ENCODE data around the gene CENPB. TPM values are rescaled to one million over a fixed set of nuclear protein-coding genes. Genes with fewer than 3 reads are reported as not detected.

The CENPB gene
- polyA plus RNA-seq, 1 experiment, result 29.7 TPM

DNA sequence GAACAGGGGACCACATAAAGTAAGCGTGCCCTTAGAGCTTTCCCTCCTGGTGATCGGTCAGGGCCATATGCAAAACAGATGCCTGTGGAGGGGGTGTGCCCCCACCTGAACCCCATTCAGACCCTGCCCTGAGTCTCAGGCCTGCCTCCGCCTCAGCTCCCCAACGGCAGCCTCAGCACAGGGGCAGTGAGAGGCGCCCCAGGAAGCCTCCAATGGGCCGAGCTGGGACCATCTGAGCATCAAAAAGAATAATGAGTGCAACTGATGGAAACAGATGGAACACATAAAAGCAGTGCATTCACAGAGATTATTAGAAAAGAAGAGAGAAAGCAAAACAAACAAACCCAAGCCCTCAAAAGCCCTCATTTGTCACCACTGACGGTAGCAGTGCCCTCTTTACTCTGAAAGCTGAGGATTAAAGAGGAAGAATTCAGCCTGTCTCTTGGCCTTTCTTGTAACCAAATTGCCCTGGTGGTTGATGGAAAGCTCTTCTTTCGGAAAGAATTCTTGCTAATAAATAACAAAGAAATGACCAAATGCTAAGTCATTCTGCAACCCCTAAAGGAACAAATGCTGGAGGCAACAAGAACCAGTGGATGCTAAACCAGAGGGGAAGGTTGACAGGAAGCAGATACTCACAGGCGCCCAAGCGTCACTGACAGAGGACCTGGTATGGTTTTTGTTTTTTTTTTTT, 25.7 kb downstream of the CENPB start:
- H3K9me3 ChIP-seq (ENCODE audit: control insufficient read depth, insufficient read depth, low read length), result no peaks in the 10 kb centered on the region
- CTCF ChIA-PET, result interaction anchor here (0.8 to 1.0 kb wide), 3 partner anchors 11 to 58 kb away, joined by 3 to 5 read pairs (median 4); no protein-coding TSS in a partner anchor
- TF ChIP-seq, protein P1, sequence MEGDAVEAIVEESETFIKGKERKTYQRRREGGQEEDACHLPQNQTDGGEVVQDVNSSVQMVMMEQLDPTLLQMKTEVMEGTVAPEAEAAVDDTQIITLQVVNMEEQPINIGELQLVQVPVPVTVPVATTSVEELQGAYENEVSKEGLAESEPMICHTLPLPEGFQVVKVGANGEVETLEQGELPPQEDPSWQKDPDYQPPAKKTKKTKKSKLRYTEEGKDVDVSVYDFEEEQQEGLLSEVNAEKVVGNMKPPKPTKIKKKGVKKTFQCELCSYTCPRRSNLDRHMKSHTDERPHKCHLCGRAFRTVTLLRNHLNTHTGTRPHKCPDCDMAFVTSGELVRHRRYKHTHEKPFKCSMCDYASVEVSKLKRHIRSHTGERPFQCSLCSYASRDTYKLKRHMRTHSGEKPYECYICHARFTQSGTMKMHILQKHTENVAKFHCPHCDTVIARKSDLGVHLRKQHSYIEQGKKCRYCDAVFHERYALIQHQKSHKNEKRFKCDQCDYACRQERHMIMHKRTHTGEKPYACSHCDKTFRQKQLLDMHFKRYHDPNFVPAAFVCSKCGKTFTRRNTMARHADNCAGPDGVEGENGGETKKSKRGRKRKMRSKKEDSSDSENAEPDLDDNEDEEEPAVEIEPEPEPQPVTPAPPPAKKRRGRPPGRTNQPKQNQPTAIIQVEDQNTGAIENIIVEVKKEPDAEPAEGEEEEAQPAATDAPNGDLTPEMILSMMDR (IDR thresholded peaks at IDR 0.05; ENCODE audit: low read depth, low read length), result no peak
- POLR2A ChIA-PET, result interaction anchor here (0.9 kb wide), 1 partner anchor 8 kb away, joined by 4 read pairs; no protein-coding TSS in a partner anchor
- H3K4me3 ChIP-seq (ENCODE audit: low read depth, low read length), result no peak overlapping the region
- H3K27ac ChIP-seq (ENCODE audit: low read depth, low read length), result no peak overlapping the region
- DNase-seq (ENCODE audit: low read depth, low spot score), result no peak
- H3K27me3 ChIP-seq (ENCODE audit: control insufficient read depth, insufficient read depth, low read length), result no peaks in the 10 kb centered on the region

DNA sequence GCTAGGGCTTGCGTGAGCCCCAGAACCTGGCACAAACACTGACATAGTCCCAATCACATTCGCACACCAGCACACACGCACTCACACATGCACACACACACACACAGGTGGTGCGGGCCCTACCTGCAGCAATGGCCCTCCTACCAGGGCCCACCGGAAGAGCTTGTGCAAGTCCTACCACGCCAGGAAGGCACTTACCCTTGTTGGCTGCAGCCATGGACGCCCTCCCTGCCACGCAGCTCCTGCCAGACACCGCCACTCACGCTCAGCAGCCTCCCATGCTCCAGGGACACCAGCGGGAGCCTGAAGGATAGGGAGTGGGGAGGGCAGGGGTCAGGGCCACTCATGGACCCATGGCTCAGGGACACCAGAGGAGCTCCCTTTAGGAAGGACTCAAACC, 26.7 kb downstream of the CENPB start:
- ChIA-PET CTCF (interaction anchor here (0.8 to 1.0 kb wide), 2 partner anchors 49 to 58 kb away, joined by 3 to 5 read pairs; no protein-coding TSS in a partner anchor), POLR2A (interaction anchor here (0.9 kb wide), 1 partner anchor 9 kb away, joined by 4 read pairs; no protein-coding TSS in a partner anchor)
- no peaks in the 10 kb centered on the region for H3K27me3 ChIP-seq (ENCODE audit: control insufficient read depth, insufficient read depth, low read length)
- TF ChIP-seq, protein P1 (IDR thresholded peaks at IDR 0.05; ENCODE audit: low read depth, low read length), result no peak
- no peak overlapping the region for H3K4me3 ChIP-seq (ENCODE audit: low read depth, low read length)
- H3K9me3 ChIP-seq (ENCODE audit: control insufficient read depth, insufficient read depth, low read length), result no peaks in the 10 kb centered on the region
- no peak overlapping the region for H3K27ac ChIP-seq (ENCODE audit: low read depth, low read length)
- DNase-seq (ENCODE audit: low read depth, low spot score), result no peak

DNA sequence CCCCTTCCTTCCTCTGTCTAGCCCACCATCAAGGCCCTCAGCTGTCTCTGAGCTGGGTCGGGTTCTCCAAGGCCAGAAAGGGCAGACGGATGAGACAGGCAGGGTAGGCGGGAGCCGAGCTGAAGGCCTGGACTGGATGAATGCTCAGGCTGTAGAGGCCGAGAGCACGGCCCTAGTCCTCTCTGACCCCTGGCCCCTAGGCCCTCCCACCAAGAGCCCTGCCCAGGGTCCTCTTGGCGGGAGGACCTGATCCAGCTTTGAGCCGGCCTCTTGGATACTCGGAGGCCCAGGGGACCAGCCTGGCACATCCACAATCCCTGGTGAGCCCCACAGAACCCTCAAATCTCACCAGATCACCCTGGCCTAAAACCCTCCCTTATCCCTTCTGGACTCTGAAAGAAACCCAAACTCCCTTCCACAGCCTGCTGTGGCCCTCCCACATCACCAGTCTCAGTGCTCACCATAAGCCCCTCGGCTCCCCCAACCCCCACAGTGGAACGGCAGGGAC, 27.2 kb downstream of the CENPB start:
- Histone ChIP-seq H3K27me3 (ENCODE audit: control insufficient read depth, insufficient read depth, low read length) (no peaks in the 10 kb centered on the region), H3K27ac (ENCODE audit: low read depth, low read length) (no peak overlapping the region), H3K4me3 (ENCODE audit: low read depth, low read length) (no peak overlapping the region), H3K9me3 (ENCODE audit: control insufficient read depth, insufficient read depth, low read length) (no peaks in the 10 kb centered on the region)
- TF ChIP-seq, protein P1 (IDR thresholded peaks at IDR 0.05; ENCODE audit: low read depth, low read length), result no peak
- POLR2A ChIA-PET, result no interaction called here
- DNase-seq (ENCODE audit: low read depth, low spot score), result no peak
- CTCF ChIA-PET, result no interaction called here

DNA sequence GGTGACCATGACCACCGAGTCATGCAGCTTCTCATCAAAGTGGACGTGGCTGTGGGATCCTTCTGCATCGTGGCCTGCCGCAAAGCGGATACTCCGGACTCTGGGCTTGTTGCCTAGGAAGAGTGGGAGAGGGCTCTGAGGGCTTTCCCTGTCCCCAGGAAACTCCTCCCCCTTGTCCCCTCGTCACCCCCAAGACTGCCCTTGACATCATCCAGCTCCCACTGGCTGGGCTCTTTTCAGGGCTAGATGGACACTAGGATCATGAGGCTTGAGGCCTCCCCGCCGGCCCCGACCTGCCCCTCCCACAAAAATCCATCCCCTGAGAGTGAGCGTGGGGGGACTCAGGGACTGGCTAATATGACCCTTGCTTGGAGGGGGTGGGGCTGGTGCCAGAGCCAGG, 28.0 kb downstream of the CENPB start:
- no peak overlapping the region for H3K27ac ChIP-seq (ENCODE audit: low read depth, low read length)
- H3K27me3 ChIP-seq (ENCODE audit: control insufficient read depth, insufficient read depth, low read length), result no peaks in the 10 kb centered on the region
- H3K4me3 ChIP-seq (ENCODE audit: low read depth, low read length), result no peak overlapping the region
- no peak for DNase-seq (ENCODE audit: low read depth, low spot score)
- TF ChIP-seq, protein P1 (IDR thresholded peaks at IDR 0.05; ENCODE audit: low read depth, low read length), result no peak
- H3K9me3 ChIP-seq (ENCODE audit: control insufficient read depth, insufficient read depth, low read length), result no peaks in the 10 kb centered on the region
- ChIA-PET CTCF (no interaction called here), POLR2A (no interaction called here)

DNA sequence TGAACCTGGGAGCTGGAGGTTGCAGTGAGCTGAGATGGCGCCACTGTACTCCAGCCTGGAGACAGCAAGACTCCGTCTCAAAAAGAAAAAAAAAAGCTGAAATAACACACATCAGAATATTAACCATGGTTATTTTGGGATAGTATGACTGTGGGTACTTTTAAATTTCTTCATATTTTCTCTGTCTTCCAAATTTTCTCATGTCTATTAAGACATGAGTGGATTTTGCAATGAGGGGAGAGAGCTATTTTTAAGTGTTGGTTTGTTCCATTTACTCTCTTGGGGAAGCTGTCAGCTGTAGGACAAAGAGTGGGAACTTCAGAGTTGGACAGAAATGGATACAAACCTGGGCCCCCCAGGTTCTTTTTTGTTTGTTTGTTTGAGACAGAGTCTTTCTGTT, 29.3 kb downstream of the CENPB start:
- no peak overlapping the region for H3K27ac ChIP-seq (ENCODE audit: low read depth, low read length)
- no peak overlapping the region for H3K4me3 ChIP-seq (ENCODE audit: low read depth, low read length)
- TF ChIP-seq, protein P1 (IDR thresholded peaks at IDR 0.05; ENCODE audit: low read depth, low read length), result no peak
- no peaks in the 10 kb centered on the region; the same call in 1 of the 2 replicates for H3K9me3 ChIP-seq (ENCODE audit: control insufficient read depth, insufficient read depth, low read length)
- no peak for DNase-seq (ENCODE audit: low read depth, low spot score)
- H3K27me3 ChIP-seq (ENCODE audit: control insufficient read depth, insufficient read depth, low read length), result no peaks in the 10 kb centered on the region
- ChIA-PET POLR2A (no interaction called here), CTCF (interaction anchor here (0.7 to 0.9 kb wide), 2 partner anchors 80 to 98 kb away, joined by 3 read pairs; no protein-coding TSS in a partner anchor)

Data from AG04450 (cell line).